IPS-20b (cell line): Measurements from ENCODE around the gene GNA15.
"Not testable (repeated sequence)": the region's sequence is repeated elsewhere in the genome, so short reads cannot be mapped to it uniquely, and the experiment has no call there.

ENCODE experiments used
- H3K27ac ChIP-seq: one replicate; pipeline ENCODE4 v1.5.1; 2013; ENCODE audit warnings: low read length
- H3K27me3 ChIP-seq: 2 replicates; pipeline ENCODE4 v1.6.1; 2013; ENCODE audit warnings: mild to moderate bottlenecking, low read length, inconsistent platforms; ENCODE audit not compliant: insufficient read depth
- H3K36me3 ChIP-seq: 2 replicates; pipeline ENCODE4 v1.6.1; 2013; ENCODE audit warnings: low read depth, mild to moderate bottlenecking, inconsistent platforms, low read length, moderate library complexity; ENCODE audit not compliant: insufficient read depth
- H3K4me1 ChIP-seq: 2 replicates; pipeline ENCODE4 v1.6.1; 2013; ENCODE audit warnings: mild to moderate bottlenecking, control low read depth, inconsistent platforms, low read length, moderate library complexity; ENCODE audit not compliant: insufficient read depth
- H3K4me3 ChIP-seq: 2 replicates; pipeline ENCODE4 v1.5.1; 2013; ENCODE audit warnings: mild to moderate bottlenecking, low read length, inconsistent platforms
- H3K9ac ChIP-seq: 2 replicates; pipeline ENCODE4 v1.6.1; 2013; ENCODE audit warnings: low read depth, mild to moderate bottlenecking, inconsistent platforms, low read length, moderate library complexity
- H3K9me3 ChIP-seq: 2 replicates; pipeline ENCODE4 v1.6.1; 2013; ENCODE audit warnings: mild to moderate bottlenecking, low read depth, low read length, inconsistent platforms; ENCODE audit not compliant: insufficient read depth

Gene GNA15

DNA sequence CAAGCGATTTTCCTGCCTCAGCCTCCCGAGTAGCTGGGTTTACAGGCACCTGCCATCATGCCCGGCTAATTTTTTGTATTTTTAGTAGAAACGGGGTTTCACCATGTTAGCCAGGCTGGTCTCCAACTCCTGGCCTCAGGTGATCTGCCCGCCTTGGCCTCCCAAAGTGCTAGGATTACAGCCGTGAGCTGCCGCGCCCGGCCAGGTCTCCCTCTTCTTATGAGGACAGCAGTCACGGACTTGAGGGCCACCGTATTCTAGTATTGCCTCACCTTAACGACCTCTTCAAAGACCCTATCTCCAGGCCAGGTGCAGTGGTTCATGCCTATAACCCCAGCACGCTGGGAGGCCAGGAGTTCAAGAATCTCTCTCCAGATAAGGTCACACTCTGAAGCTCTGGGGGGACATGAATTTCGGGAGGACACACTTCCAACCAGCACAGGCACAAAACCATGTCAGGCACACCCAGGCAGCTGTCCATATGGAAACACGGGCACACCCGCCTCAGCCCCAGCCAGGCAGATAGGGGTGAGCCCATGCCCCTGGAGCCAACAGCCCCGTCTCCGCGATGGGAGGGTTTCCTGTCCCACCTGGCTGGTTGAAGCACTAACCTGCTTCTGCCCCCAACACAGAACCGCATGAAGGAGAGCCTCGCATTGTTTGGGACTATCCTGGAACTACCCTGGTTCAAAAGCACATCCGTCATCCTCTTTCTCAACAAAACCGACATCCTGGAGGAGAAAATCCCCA is 21.4 kb downstream of the GNA15 start:
- H3K4me3 ChIP-seq = no peak overlapping the region
- H3K9me3 ChIP-seq = no peaks in the 10 kb centered on the region
- no peaks in the 10 kb centered on the region for H3K27me3 ChIP-seq
- H3K36me3 ChIP-seq = no peaks in the 10 kb centered on the region
- no peak overlapping the region for H3K27ac ChIP-seq
- no peak overlapping the region for H3K9ac ChIP-seq
- no peaks in the 10 kb centered on the region for H3K4me1 ChIP-seq

DNA sequence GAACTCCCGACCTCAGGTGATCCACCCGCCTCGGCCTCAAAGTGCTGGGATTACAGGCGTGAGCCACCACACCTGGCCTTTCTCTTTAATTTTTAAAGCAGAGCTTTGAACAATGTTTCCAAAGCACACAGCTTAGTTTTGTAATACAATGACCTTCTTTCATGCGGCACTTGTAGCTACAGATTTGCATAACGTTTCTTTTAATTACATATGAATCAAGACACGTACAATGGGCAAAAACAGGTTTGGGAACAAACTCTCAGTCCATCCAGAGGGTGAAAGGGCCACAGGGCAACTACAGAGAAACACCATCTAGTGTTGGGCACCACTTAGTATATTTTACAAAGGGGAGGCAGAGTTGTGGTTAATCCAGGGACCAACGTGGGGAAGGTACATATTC is 23.7 kb downstream of the GNA15 start:
- H3K27ac ChIP-seq = no peak overlapping the region
- no peak overlapping the region for H3K9ac ChIP-seq
- H3K36me3 ChIP-seq = no peaks in the 10 kb centered on the region
- no peak overlapping the region for H3K4me3 ChIP-seq
- no peaks in the 10 kb centered on the region for H3K9me3 ChIP-seq
- H3K27me3 ChIP-seq = peaks cover 11% of the 10 kb centered on the region; the same call in 1 of the 2 replicates
- H3K4me1 ChIP-seq = no peaks in the 10 kb centered on the region

DNA sequence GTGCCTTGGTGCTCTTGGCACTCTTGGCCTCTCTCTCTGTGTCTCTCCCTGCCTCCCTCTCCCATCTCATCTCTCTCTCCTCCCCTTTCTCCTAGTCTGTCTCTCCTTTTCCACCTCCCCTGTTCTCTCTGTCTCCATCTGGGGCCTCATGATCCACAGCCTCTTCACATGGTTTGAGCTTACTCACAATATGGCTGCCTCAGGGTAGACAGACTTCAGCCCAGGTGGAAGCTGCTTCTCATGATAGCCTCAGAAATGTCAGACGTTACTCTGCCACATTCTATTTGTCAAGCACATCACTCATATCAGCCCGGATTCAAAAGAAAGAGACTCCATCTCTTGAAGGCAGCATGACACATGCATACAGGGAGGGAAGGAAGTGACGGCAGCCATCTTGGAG is 24.4 kb downstream of the GNA15 start:
- Histone ChIP-seq H3K36me3 (no peaks in the 10 kb centered on the region), H3K4me3 (no peak overlapping the region), H3K9ac (no peak overlapping the region), H3K27me3 (peaks cover 11% of the 10 kb centered on the region; the same call in 1 of the 2 replicates), H3K9me3 (no peaks in the 10 kb centered on the region), H3K4me1 (no peaks in the 10 kb centered on the region), H3K27ac (no peak overlapping the region)

DNA sequence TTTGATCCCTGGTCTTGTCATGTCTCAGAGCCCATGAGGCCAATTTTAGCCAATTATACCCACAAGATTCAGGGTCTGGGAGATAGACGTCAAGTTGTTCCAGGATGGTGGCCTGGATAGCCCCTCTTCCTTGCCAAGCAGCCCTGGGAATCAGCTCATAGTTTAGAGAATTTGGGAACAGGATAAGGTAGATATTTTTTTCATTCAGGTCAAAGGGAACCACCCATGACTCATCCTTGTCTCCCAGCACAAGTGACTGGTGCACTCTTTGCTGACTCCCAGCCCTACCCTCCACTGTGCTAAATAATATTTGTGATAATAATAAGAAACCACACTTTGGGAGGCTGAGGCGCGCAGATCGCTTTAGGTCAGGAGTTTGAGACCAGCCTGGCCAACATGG is 25.6 kb downstream of the GNA15 start:
- Histone ChIP-seq H3K9ac (no peak overlapping the region), H3K9me3 (no peaks in the 10 kb centered on the region), H3K4me3 (no peak overlapping the region), H3K27me3 (peaks cover 15% of the 10 kb centered on the region), H3K36me3 (no peaks in the 10 kb centered on the region), H3K4me1 (no peaks in the 10 kb centered on the region), H3K27ac (no peak overlapping the region)

DNA sequence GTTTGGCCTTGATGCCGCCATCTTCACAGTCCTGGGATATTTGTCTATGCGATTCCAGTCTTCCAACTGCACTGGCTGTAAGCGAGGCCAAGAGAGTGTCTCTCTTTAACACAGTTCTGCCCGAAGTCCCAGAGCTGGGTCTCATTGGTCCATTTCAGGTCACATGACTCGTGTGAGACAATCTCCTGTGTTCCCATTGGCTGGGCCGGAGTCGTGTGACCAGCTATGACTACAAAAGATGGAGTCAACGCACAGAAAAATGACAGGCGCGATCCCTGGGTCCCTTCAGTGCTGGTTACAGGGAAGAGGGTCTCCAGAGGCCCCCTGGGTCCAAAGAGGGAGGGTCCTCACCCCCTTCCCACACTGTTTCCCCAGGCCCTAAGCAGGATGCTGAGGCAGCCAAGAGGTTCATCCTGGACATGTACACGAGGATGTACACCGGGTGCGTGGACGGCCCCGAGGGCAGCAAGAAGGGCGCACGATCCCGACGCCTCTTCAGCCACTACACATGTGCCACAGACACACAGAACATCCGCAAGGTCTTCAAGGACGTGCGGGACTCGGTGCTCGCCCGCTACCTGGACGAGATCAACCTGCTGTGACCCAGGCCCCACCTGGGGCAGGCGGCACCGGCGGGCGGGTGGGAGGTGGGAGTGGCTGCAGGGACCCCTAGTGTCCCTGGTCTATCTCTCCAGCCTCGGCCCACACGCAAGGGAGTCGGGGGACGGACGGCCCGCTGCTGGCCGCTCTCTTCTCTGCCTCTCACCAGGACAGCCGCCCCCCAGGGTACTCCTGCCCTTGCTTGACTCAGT is 26.8 kb downstream of the GNA15 start:
- peaks cover 15% of the 10 kb centered on the region for H3K27me3 ChIP-seq
- no peaks in the 10 kb centered on the region for H3K9me3 ChIP-seq
- no peaks in the 10 kb centered on the region for H3K4me1 ChIP-seq
- no peak overlapping the region for H3K27ac ChIP-seq
- H3K36me3 ChIP-seq = no peaks in the 10 kb centered on the region
- H3K9ac ChIP-seq = no peak overlapping the region
- H3K4me3 ChIP-seq = no peak overlapping the region

DNA sequence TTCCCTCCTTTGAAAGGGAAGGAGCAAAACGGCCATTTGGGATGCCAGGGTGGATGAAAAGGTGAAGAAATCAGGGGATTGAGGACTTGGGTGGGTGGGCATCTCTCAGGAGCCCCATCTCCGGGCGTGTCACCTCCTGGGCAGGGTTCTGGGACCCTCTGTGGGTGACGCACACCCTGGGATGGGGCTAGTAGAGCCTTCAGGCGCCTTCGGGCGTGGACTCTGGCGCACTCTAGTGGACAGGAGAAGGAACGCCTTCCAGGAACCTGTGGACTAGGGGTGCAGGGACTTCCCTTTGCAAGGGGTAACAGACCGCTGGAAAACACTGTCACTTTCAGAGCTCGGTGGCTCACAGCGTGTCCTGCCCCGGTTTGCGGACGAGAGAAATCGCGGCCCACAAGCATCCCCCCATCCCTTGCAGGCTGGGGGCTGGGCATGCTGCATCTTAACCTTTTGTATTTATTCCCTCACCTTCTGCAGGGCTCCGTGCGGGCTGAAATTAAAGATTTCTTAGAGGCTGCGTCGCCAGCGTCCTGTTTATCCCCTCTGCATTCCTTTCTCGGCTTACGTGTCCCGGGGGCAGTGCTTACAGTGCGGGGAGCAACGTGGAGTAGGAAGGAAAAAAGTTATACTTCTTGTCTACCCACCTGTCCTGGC is 27.5 kb downstream of the GNA15 start:
- Histone ChIP-seq H3K36me3 (no peaks in the 10 kb centered on the region), H3K9ac (peak overlapping the region; percentile 58; the same call in 1 of the 2 replicates), H3K4me3 (peak overlapping the region; percentile 69), H3K4me1 (no peaks in the 10 kb centered on the region), H3K27me3 (peaks cover 15% of the 10 kb centered on the region), H3K27ac (no peak overlapping the region), H3K9me3 (no peaks in the 10 kb centered on the region)

DNA sequence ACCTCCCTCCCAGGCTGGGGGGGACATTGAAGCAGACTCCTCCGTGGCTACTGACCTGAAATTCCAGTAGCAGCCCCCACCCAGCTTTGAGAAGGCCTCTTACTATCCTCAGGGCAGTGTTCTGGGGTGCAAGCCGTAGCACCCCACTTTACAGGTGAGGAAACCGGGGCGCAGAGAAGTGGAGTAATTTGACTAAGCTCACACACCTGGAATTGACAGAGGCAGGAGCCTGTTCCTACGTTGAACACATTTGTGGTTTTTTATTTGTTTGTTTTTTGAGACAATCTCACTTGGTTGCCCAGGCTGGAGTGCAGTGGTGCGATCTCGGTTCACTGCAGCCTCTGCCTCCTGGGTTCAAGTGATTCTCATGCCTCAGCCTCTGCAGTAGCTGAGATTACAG is 28.1 kb downstream of the GNA15 start:
- peak overlapping the region; percentile 69; the same call in 1 of the 2 replicates for H3K4me3 ChIP-seq
- H3K27me3 ChIP-seq = peaks cover 15% of the 10 kb centered on the region

DNA sequence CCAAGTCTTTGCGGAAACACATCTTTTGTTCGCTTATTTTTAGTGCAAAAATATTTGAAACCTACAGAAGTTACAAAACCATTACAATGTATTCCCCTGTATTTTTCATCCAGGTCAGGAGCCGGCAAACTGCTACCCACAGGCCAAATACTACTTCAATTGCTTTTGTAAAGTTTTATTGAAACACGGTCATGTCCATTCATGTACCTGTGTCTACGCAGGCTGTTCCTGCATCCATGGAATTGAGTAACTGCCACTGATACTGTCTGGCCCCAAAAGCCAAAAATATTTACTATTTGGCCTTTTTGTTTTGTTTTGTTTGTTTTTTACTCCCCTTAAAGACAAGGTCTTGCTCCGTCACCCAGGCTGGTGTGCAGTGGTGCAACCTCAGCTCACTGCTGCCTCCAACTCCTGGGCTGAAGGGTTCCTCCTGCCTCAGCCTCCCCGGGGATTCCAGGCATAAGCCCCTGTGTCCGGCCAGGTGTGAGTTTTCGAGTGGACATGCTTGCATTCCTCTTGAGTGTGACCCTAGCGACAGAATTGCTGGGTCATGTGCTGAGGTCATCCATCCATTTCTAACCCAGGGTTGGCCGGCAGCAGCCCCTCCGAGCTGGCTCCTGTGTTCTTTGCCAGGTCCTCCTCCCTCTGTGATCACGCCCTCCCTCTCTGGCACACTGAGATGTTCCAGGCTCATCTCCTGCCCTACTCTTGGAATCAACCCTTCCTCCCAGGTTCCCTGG is 31.9 kb downstream of the GNA15 start:
- H3K36me3 ChIP-seq = no peaks in the 10 kb centered on the region
- H3K9me3 ChIP-seq = no peaks in the 10 kb centered on the region
- no peak overlapping the region for H3K4me3 ChIP-seq
- H3K27me3 ChIP-seq = peaks cover 15% of the 10 kb centered on the region
- no peak overlapping the region for H3K9ac ChIP-seq
- no peaks in the 10 kb centered on the region for H3K4me1 ChIP-seq
- H3K27ac ChIP-seq = no peak overlapping the region

More for the DNA sequence above, 28.1 kb downstream of the GNA15 start:
- Histone ChIP-seq H3K27ac (no peak overlapping the region), H3K36me3 (no peaks in the 10 kb centered on the region), H3K9ac (no peak overlapping the region; the same call in 1 of the 2 replicates), H3K9me3 (no peaks in the 10 kb centered on the region), H3K4me1 (no peaks in the 10 kb centered on the region)

DNA sequence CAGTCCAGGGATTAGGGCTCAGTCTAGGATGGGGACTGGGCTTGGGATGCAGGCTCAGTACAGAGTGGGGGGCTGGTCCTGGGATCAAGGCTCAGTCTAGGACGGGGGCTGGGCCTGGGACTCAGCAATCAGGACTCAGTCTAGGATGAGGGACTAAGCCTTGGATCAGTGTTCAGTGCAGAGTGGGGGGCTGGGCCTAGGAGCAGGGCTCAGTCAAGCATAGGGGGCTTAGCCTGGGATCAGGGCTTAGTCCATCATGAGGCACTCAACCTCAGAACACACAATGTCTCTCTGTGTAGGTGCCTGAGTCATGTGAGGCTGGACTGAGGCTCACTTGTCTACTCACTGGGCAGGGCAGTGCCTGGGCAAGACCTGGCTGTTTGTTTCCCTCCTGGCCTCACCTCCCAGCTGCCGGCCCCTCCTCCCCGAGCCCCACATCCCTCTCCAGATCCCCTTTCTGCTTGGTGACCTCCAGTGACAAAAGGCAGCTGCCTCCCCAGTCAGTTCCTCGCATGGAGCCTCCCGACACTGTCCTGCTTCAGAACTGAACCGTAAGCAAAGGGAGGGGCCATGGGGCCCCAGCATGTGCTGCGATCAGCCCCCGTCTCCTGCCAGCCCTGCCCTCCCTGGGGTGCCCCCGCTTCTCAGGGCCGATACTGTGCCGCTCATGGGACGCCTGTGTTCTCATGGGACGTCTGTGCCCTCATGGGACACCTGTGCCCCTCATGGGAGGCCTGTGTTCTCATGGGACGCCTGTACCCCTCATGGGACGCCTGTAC is 36.2 kb downstream of the GNA15 start:
- no peaks in the 10 kb centered on the region for H3K4me1 ChIP-seq
- no peaks in the 10 kb centered on the region for H3K36me3 ChIP-seq
- no peak overlapping the region for H3K27ac ChIP-seq
- no peaks in the 10 kb centered on the region for H3K9me3 ChIP-seq
- no peak overlapping the region for H3K9ac ChIP-seq
- H3K4me3 ChIP-seq = no peak overlapping the region
- no peaks in the 10 kb centered on the region for H3K27me3 ChIP-seq

DNA sequence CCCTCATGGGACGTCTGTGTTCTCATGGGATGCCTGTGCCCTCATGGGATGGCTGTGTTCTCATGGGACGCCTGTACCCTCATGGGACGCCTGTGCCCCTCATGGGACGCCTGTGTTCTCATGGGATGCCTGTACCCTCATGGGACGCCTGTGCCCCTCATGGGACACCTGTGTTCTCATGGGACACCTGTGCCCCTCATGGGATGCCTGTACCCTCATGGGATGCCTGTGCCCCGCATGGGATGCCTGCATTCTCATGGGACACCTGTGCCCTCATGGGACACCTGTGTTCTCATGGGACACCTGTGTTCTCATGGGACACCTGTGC is 36.8 kb downstream of the GNA15 start:
- not testable (repeated sequence) for H3K27ac ChIP-seq, H3K27me3 ChIP-seq, H3K4me3 ChIP-seq, H3K9ac ChIP-seq, H3K36me3 ChIP-seq, H3K4me1 ChIP-seq, H3K9me3 ChIP-seq
